Stomach (tissue), 9 donors: ENCODE data around the gene ARHGAP15. TPM values are rescaled to one million over a fixed set of nuclear protein-coding genes. Genes with fewer than 3 reads are reported as not detected.

ENCODE experiments used
- DNase-seq, 2 donors: peaks; one replicate each; pipeline versions ENCODE4 v3.0.0 to v3.0.0-alpha.2; 2013 to 2019
- H3K27ac ChIP-seq, 5 donors: fragments of 200-600 bp in 4 of 5; sonication (generic) in 4 of 5; one replicate each; pipeline ENCODE4 v1.5.1; 2013 to 2019; ENCODE audit warnings: mild to moderate bottlenecking in 1 of 5, moderate library complexity in 1 of 5
- H3K27me3 ChIP-seq, 3 donors: fragments of 200-600 bp; sonication (generic); one replicate each; pipeline ENCODE4 v1.5.1; 2017 to 2019; ENCODE audit warnings: mixed run types in 1 of 3
- H3K36me3 ChIP-seq, 4 donors: fragments of 200-600 bp; sonication (generic); 1 replicate in 3 of 4; 2 replicates in 1 of 4; pipeline ENCODE4 v1.5.1; 2016 to 2019
- H3K4me1 ChIP-seq, 4 donors: fragments of 200-600 bp; sonication (generic); one replicate each; pipeline ENCODE4 v1.5.1; 2016 to 2019
- H3K4me3 ChIP-seq, 4 donors: fragments of 200-600 bp; sonication (generic) in 3 of 4; one replicate each; pipeline ENCODE4 v1.5.1; 2016 to 2019; ENCODE audit warnings: mild to moderate bottlenecking in 1 of 4
- H3K9me3 ChIP-seq, 4 donors: fragments of 200-600 bp; sonication (generic); one replicate each; pipeline ENCODE4 v1.5.1; 2016 to 2019
- EP300 ChIP-seq: sonication (generic); formaldehyde crosslinking; IDR thresholded peaks from one replicate; pipeline ENCODE4 v1.6.1; 2017; ENCODE audit warnings: antibody characterized with exemption
- POLR2A ChIP-seq, 4 donors: fragments of 450-650 bp; IDR thresholded peaks; one replicate each; pipeline ENCODE4 v1.6.1; 2016; ENCODE audit warnings: antibody characterized with exemption in 4 of 4, control low read depth in 2 of 4, mild to moderate bottlenecking in 1 of 4, moderate library complexity in 1 of 4
- POLR2AphosphoS5 ChIP-seq, 3 donors: sonication (generic); formaldehyde crosslinking; IDR thresholded peaks; one replicate each; pipeline ENCODE4 v1.6.1; 2016; ENCODE audit warnings: antibody characterized with exemption in 3 of 3
- WGBS, 5 donors: extraction: QIAGEN DNeasy Blood & Tissue Kit in 3 of 5; methylation state at CpG; one replicate each; pipeline versions ENCODE4 v1.1.5 to v1.1.7; 2013 to 2018; 5-methylcytosine and 5-hydroxymethylcytosine counted together
- intact Hi-C: fragments of 100-400 bp; cut with DNase I; formaldehyde crosslinking; loops from one replicate; pipeline ENCODE4 v1.15.1; 2023; ENCODE audit warnings: low total_unique reads
- polyA plus RNA-seq, 3 donors: library from polyadenylated mRNA; stranded (reverse); fragments of 200-250 nt; gene quantifications; one replicate each; pipeline ENCODE4 v1.2.3, GENCODE V29; 2013
- total RNA-seq, 5 donors: library from RNA; depleted of rRNA; stranded (reverse); fragments of >200 nt; gene quantifications; one replicate each; pipeline versions ENCODE4 v1.1.0 to v1.2.3, GENCODE V29; 2014 to 2016
- TF ChIP-seq, protein P1 (sequence below), 7 experiments: fragments of 450-650 bp in 4 of 7; fragments of 200-600 bp in 3 of 7; sonication (generic) in 3 of 7; IDR thresholded peaks; one replicate each; pipeline ENCODE4 v1.5.1; 2016 to 2019; ENCODE audit warnings: antibody characterized with exemption in 7 of 7, control low read depth in 2 of 7, mild to moderate bottlenecking in 1 of 7
- donor health status: healthy with polysubstance abuse.
- donor health status: Bipolar disorder and iron deficiency.
- donor health status: healthy.

ARHGAP15 gene
- total and polyA plus RNA-seq, 8 donors: 1.8 to 66.3 (median 6.8) TPM; not detected in 1

GRCh38 chr2:143356736-143357446, 227.7 kb downstream of the ARHGAP15 start:
- 73 to 84% (median 80%) methylated on average over 6 of the region's 6 CpGs for WGBS, 5 donors
- Histone ChIP-seq H3K27ac (no peak overlapping the region), H3K4me3 (no peak overlapping the region), H3K9me3 (no peaks in the 10 kb centered on the region), H3K4me1 (no peaks in the 10 kb centered on the region), H3K27me3 (no peaks in the 10 kb centered on the region), H3K36me3 (no peaks in the 10 kb centered on the region)
- intact Hi-C loops: no loop called here
- no peak for DNase-seq
- TF ChIP-seq EP300 (no peak), POLR2AphosphoS5 (IDR thresholded peaks at IDR 0.05) (no peak), POLR2A (IDR thresholded peaks at IDR 0.05) (no peak)
- TF ChIP-seq, protein P1, sequence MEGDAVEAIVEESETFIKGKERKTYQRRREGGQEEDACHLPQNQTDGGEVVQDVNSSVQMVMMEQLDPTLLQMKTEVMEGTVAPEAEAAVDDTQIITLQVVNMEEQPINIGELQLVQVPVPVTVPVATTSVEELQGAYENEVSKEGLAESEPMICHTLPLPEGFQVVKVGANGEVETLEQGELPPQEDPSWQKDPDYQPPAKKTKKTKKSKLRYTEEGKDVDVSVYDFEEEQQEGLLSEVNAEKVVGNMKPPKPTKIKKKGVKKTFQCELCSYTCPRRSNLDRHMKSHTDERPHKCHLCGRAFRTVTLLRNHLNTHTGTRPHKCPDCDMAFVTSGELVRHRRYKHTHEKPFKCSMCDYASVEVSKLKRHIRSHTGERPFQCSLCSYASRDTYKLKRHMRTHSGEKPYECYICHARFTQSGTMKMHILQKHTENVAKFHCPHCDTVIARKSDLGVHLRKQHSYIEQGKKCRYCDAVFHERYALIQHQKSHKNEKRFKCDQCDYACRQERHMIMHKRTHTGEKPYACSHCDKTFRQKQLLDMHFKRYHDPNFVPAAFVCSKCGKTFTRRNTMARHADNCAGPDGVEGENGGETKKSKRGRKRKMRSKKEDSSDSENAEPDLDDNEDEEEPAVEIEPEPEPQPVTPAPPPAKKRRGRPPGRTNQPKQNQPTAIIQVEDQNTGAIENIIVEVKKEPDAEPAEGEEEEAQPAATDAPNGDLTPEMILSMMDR (IDR thresholded peaks at IDR 0.05): no peak

DNA sequence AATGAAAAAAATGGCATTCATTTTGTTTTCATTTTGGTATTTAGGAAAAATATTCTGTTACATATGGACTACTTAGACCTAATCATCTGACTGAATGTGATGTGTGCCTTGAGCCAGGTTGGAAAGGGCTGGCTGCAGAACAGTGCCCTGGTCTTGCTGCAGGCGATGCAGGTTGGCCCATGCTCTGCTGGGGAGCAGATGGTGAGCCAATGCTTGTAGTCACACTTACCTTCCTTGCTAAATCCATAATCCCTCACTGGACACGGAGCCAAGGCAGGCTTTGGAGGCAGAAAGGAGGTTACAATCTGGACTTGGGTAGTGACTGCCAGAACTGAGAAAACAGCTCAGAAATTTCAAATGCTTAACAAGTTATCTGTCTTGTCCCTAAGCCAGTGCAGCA, 228.7 kb downstream of the ARHGAP15 start:
- intact Hi-C loops: no loop called here
- Histone ChIP-seq H3K9me3 (no peaks in the 10 kb centered on the region), H3K27me3 (no peaks in the 10 kb centered on the region), H3K36me3 (no peaks in the 10 kb centered on the region), H3K4me1 (no peaks in the 10 kb centered on the region), H3K27ac (no peak overlapping the region), H3K4me3 (no peak overlapping the region)
- DNase-seq: no peak
- TF ChIP-seq POLR2AphosphoS5 (IDR thresholded peaks at IDR 0.05) (no peak), EP300 (no peak), POLR2A (IDR thresholded peaks at IDR 0.05) (no peak)
- TF ChIP-seq, protein P1 (IDR thresholded peaks at IDR 0.05): no peak
- 57 to 70% (median 66%) methylated on average over 2 of the region's 2 CpGs for WGBS, 5 donors

- H3K27ac ChIP-seq: no peak overlapping the region
- no peaks in the 10 kb centered on the region for H3K27me3 ChIP-seq
- WGBS, 5 donors: 91 to 94% (median 94%) methylated on average over 2 of the region's 2 CpGs
- TF ChIP-seq, protein P1 (IDR thresholded peaks at IDR 0.05): no peak
- no peak for TF ChIP-seq EP300
- no peak for TF ChIP-seq POLR2AphosphoS5 (IDR thresholded peaks at IDR 0.05)
- TF ChIP-seq POLR2A (IDR thresholded peaks at IDR 0.05): no peak
- no peak overlapping the region for H3K4me3 ChIP-seq
- no peaks in the 10 kb centered on the region for H3K36me3 ChIP-seq
- no peaks in the 10 kb centered on the region for H3K9me3 ChIP-seq
- DNase-seq: no peak
- intact Hi-C loops: no loop called here
- H3K4me1 ChIP-seq: no peaks in the 10 kb centered on the region
Measured at GRCh38 chr2:143361346-143361745, 232.1 kb downstream of the ARHGAP15 start.

GRCh38 chr2:143371616-143372015, 242.4 kb downstream of the ARHGAP15 start:
- Histone ChIP-seq H3K27me3 (no peaks in the 10 kb centered on the region), H3K9me3 (no peaks in the 10 kb centered on the region), H3K36me3 (no peaks in the 10 kb centered on the region), H3K27ac (no peak overlapping the region), H3K4me3 (no peak overlapping the region), H3K4me1 (no peaks in the 10 kb centered on the region)
- TF ChIP-seq EP300 (no peak), POLR2A (IDR thresholded peaks at IDR 0.05) (no peak), POLR2AphosphoS5 (IDR thresholded peaks at IDR 0.05) (no peak)
- TF ChIP-seq, protein P1 (IDR thresholded peaks at IDR 0.05): no peak
- WGBS, 5 donors: 62 to 82% (median 69%) methylated on average over 2 of the region's 2 CpGs
- DNase-seq: no peak
- intact Hi-C loops: no loop called here
